HG03025 (cell line): Measurements from ENCODE around the gene ABCD4.
"Not testable (repeated sequence)": the region's sequence is repeated elsewhere in the genome, so short reads cannot be mapped to it uniquely, and the experiment has no call there.

Experiments
- ATAC-seq: cut with Tn5 transposase; IDR thresholded peaks from one replicate; pipeline ENCODE4 v1.9.1; 2021; ENCODE audit warnings: mild to moderate bottlenecking, moderate library complexity; ENCODE audit not compliant: unreplicated experiment, low FRiP score

The ABCD4 gene

DNA sequence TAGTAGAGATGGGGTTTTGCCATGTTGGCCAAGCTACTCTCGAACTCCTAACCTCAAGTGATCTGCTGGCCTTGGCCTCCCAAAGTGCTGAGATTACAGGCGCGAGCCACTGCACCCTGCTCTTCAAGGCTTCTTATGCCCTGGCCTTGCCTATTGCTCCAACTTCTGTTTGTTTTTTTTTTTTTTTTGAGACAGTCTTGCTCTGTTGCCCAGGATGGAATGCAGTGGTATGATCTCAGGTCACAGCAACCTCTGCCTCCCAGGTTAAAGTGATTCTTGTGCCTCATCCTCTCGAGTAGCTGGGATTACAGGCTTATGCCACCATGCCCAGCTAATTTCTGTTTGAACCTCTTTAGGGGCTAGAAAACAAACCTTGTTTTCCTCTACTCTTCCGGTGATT is 6.0 kb upstream of the ABCD4 start:
- ATAC-seq, result no peak

DNA sequence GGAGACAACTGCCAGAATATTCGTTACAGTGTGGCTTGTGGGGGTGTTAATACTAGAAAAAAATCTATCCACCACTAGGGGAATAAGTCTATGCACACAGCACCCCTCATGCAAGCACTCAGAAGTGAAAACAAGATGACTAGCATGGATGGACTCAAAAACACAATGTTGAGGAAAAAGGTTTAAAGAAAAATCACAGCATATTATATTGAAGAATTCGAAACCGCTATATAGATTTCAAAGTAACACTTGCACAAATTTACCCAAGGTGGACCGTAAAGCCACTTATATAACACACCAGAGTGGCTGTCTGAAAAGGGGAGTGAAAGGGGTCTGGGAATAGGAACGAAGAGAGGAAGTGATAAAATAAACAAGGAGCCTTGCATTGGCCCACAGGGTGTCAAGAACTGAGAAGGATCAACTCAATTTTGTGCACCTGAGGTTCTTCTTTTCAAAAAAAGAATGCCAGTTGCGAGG is 544 bp downstream of the ABCD4 start:
- ATAC-seq, result peak; percentile 23

DNA sequence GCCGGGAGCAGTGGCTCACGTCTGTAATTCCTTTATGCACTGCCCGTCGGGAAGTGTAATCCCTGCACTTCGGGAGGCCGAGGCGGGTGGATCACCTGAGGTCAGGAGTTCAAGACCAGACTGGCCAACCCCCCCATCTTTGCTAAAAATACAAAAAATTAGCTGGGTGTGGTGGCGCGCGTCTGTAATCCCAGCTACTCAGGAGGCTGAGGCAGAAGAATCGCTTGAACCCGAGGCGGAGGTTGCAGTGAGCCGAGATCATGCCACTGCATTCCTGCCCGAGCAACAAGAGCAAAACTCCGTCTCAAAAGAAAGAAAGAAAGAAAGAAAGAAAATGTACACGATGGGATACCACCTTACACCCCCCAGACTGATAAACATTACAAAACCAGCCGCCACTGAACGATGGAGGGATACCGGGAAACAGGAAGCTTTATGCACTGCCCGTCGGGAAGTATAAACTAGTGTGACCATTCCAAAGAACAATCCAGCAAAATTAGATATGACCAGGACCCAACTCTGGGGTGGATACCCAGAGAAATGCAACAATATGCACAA is 1.1 kb downstream of the ABCD4 start:
- no peak for ATAC-seq

DNA sequence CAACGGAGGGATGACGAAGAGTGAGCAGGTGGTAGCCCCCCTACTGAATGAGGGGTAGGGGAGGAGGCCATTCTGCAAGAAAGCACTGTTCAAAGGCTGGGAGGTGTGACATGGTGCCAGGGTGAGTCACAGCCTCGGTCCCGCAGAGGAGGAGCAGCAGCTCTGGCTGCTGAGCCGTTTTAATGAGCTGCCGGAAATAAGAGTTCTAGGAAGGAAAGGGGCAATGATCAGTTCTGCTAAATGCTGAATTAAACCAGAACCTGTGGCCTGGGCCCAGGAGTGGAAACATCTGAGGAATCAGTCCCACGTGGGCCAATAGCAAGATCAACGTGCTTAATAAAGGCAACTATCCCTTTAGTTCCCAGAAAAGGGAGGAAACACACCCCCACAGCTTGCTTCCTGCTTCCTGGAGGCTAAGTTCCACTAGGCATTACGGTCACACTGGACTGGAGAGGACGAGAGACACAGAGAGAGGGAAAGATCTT is 3.6 kb downstream of the ABCD4 start:
- no peak for ATAC-seq

DNA sequence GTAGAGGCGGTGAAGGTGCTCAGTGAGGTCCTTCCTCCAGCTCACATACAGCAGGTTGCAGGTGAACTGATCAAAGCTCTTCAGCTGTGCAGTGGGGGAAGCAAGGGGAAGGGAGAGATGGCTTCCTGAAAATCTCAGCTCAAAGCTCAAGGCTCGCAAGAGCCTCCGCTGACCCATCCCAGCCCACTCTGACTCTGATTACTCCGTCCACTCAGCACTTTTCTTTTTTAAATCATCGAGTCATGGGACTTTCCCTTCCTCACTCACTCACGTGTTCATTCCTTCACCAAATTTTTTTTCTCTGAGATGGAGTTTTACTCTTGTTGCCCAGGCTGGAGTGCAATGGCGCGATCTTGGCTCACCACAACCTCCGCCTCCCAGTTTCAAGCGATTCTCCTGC is 4.7 kb downstream of the ABCD4 start:
- ATAC-seq, result no peak

DNA sequence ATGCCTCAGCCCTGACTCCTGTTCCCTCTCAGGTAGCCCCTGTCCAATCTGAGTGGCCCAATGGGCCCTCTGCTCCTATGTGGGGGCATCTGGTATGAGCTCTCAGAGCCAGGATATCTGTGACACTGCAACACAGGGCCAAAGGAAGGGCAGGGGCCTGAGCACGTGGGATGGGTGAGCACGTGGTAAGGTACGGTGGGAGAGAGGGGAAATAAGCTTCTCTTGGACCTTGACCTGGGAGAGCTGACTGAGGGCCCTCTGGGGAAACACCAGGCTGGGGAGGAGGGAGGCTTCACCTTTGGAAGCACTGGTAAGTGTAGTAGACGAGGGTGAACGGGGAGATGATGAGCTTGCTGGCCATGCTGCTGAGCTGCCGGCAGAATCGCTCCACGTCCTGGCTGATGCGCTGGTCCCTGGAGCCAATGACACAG is 6.7 kb downstream of the ABCD4 start:
- no peak for ATAC-seq

DNA sequence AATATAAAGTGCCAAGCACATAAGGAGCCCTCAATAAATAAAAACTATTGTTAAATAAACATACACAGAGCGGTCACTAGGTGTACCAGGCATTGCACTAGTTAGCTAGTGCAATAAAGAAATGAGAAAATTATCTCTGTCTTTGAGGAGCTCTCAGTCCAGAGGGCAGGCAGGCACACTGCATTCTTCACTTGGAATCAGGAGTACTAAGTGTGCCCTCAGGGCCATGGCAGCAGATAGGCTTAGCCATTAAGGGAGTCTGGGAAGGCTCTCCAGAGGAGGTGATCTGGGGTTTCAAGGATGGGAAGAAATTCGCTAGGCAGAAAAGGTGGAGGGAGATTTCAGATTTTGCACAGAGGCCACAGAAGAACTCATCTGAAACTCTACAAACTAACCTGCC is 9.1 kb downstream of the ABCD4 start:
- no peak for ATAC-seq

DNA sequence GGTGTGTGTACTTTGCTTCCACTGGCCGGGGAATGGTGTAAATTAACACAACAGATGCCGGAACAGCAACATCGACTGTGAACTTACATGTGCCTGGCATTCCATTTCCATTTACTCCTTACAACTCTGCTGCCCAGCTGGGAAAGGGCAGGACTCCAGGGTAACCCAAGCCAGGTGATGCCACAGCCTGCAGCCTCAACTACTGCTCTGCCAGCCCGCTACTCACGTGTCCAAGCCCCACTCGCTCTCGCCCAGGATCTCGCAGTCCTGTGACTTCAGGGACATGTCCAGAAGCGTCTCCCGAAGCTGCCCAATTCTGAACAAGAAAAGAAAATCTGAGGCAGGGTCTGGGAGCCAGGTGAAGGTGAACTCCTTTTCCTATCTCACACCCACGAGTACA is 10.7 kb downstream of the ABCD4 start:
- ATAC-seq, result no peak

DNA sequence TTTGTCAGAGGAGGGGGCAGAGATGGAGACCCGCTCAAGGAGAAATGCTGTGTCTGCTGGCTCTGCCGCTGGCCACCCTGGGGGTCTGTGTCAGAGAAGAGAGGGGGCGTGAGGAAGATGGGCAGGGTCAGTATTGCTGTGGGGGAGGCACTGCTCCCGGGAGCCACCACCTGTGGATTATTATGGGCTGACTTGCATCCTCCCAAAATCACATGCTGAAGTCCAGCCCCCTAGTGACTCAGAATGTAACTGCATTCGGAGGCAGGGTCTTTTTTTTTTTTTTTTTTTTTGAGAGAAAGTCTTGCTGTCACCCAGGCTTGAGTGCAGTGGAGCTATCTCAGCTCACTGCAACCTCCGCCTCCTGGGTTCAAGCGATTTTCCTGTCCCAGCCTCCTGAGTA is 12.3 kb downstream of the ABCD4 start:
- no peak for ATAC-seq

DNA sequence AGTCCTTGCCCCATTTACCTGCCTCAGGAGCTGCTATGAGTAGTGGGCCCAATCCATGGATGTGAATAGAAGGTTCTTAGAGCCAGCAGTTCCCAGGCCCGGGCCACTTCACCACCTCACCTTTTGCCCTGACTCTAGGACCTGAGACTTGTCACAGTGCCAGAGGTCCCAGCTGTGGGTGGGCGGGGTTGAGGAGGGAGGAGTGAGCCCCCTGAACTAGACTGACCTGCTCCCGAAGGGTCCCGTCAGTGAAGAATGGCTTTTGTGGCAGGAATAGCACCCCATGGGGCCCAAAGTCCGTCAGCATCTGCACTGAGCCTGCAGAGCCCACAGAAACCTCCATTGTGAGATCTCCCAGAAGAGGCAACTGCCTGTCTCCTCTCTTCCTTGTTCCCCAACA is 12.9 kb downstream of the ABCD4 start:
- ATAC-seq, result no peak

DNA sequence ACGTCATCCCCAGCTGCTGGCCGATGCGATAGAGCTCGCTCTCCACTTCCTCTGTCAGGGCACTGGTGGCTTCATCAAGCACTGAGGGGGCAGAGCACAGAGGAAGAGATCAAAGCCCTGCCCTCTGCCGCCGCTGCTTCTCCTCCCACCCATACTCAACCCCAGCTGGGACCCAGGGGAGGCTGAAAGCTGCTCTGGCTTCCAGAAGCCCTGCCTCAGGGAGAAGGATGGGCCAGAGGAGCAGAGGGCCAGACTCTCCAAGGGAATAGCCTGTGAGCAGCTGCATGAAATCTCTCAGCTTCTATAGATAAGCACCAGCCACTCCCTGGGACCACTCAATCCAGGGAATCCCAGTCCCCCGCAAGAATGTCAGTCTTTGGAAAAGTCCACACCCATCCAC is 16.0 kb downstream of the ABCD4 start:
- no peak for ATAC-seq

DNA sequence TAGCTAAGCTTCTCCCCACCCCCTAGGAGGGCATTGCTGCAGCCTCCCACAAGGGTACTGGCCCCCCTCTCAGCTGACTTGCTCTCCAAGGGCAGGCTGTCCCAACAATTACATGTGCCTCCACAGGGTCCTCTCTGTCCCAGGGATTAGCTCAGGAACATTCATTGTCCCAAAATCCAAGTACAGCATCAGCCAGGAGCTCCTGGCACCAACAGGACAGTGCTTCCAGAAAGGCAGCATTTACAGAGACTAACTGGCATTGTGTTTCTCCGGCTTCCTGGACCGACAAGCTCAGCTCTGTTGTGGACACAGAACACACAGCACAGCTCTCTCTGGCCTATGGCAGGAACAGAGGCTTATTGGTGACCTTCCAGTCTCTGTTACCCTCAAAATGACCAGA is 21.7 kb downstream of the ABCD4 start:
- ATAC-seq, result no peak

DNA sequence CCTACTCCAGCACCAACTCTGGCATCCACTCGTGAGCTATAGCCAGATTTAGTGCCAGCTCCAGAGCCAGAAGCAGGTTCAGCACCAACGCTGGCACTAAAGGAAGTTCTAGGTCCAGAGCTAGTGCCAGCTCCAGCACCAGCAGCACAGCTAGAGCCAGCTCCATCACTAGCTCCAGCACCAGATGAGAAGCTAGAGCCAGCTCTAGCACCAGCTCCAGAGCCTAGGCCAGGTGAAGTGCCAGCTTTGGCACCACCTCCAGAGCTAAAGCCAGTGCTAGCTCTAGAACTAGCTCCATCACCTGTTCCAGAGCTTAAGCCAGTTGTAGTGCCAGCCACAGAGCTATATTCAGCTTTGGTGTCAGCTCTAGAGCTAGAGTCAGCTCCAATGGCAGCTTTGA is 24.7 kb downstream of the ABCD4 start:
- ATAC-seq, result no peak

DNA sequence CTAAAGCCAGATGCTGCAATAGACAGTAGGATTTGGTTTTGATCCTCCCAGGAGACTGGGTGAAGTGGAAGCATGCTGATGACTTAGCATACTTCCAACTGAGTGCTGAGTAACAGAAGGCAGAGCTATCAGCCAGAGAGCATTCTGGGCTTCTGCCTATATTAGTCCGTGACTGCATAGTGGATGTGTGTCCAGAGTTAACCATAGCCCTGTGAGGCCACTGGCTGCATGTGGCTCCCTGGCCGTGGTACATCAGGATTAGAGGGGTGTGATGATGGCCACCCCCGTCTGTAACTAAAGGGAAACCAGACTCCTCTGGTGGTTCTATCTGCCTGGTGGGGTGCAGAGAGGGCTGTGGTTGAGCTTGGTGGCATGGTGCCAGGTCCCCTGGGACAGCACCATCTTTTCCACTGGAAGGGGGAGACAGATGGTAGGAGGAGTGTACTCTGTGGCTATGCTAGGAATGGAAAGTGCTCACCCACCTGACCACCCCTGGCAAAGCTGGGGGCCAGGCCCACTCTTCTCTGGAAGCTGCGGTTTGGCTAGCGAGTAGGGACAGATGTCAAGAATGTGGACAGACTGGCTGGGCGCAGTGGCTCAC is 27.4 kb downstream of the ABCD4 start:
- ATAC-seq, result no peak

DNA sequence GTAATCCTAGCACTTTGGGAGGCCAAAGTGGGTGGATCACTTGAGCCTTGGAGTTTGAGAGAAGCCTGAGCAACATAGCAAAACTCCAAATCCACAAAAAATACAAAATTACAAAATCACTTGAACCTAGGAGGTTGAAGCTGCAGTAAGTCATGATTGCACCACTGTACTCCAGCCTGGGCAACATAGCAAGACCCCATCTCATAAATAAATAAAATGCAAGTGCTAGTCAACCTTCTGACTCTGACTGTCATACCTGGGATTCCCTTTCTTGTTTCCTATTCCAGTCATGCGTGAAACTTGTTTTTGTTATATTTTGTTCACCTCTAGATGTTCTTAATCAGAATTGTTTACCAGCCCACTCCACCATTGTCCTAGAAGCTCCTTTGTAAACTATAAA is 31.4 kb downstream of the ABCD4 start:
- ATAC-seq, result no peak

DNA sequence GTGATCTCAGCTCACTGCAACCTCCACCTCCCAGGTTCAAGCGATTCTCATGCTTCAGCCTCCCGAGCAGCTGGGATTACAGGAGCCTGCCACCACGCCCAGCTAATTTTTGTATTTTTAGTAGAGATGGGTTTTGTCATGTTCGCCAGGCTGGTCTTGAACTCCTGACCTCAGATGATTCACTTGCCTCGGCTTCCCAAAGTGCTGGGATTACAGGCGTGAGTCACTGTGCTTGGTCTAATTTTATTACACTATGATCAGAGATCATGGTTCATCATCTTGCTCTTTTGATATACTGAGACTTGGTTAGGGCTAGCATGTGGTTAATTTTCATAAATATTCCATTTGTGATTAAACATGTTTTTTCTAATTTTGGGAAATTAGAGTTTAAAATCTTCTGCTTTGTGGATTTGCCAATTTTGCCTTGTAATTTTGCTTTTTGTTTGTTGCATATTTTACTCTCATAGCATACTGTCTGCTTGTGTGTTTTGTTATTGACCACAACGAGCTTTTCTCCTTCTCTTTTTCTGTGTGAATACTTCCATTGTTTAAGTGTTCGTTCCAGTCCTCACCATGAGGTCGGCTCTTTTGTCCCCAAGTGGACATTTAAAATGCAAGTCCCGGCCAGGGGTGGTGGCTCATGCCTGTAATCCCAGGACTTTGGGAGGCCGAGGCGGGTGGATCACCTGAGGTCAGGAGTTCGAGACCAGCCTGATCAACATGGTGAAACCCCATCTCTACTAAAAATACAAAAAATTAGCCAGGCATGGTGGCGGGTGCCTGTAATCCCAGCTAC is 32.2 kb downstream of the ABCD4 start:
- not testable (repeated sequence) for ATAC-seq

DNA sequence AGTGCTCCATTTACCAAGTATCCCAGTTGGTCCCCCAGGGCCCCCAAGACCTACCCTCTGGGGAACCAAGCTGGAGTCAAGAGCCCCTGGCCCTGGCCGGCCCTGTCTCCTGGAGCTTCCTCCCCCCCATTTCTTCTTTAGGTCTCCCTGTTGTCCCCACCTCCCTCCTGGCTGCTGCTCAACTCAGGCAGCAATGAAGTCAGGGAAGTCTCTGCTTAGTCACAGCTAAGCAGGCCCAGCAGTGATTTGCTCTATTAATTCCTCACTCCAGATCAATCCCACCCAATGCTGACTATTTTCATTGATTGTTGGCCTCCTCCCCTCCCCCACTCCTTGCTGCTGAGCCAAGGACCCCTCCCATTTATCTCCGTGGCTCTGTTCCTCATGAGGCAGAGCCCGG is 35.1 kb downstream of the ABCD4 start:
- ATAC-seq, result no peak

DNA sequence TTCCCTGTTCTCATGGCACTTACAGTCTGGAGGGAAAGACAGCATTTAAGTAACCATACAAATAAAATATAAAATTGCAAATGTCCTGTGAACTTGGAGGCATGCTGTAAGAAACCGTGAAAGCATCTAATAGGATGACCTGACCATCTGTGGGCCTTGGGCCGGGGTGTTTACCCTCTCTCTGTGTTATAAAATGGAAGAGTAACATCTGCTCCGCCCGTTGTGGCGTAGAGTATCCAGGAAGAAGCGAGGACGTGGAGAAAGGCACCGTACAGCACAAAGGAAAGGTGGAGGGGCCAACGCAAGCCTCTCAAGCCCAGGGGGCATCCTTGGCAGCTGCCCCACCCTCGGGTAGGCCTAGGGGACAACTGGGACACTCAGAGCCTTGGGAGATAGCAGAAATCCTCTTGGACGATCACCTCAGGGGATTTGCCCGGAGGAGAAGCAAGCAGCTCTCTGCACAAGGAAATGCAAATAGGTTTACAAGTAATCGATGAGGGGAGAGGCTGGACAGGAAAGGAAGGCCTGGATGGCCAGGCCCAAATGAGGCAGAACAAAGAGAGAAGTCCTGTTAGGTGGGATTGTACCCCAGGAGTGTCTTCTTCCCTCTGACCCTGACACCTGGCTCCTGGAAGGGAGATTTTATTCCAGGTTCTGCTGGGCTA is 37.3 kb downstream of the ABCD4 start:
- ATAC-seq, result no peak

DNA sequence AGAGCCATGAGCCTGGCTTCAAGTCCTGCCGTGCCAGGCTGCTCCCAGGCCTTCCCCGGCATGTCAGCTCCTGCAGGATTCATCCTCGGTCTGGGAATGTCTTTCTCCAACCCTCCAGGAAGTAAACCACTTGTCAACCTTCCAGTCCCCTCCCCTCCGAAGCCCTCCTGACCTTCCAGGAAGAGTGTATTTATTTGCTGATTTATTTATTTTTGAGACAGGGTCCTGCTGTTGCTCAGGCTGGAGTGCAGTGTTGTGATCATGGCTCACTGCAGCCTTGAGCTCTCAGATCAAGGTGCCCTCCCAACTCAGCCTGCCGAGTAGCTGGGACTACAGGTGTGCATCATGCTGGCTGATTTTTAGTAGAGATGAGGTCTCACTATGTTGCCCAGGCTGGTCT is 38.8 kb downstream of the ABCD4 start:
- no peak for ATAC-seq

DNA sequence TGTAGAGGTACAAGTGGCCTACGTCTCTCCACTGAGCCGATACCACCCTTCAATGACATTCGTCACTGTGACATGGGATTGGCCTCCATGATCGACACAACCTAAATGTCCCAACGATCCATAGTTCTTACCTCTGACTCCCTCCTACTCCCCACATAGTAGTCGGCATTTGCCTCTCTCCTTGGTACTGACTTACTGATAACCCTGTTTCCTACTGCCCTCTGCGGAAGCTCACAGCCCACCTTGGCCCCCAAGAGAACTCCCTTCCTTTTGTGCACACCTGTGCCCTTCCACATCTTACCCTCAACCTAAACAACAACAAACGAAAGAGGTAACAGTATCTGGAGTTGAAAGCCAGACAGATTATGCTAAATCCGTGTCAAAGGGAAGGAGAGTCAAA is 39.6 kb downstream of the ABCD4 start:
- no peak for ATAC-seq

DNA sequence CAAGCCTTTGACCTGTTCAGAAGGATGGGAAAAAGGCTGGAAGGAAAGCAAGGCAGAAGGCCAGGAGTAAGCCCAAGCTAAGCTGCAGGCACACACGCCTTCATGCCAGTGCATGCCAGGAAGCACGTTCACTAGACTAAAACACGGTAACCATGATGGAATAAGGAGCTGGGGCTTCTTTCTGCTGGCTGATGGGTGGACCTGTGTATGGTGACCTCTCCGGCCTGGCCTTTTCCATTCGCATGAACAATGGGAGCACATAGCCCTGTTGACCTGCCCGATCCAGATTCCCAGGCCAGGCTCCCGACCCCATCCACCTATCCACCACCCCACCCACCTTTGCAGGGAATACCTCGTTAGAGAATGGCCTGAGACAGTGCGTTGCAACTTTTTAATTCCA is 40.7 kb downstream of the ABCD4 start:
- ATAC-seq, result no peak
